Panc1 (cell line): Measurements from ENCODE around the gene STRADA. TPM values are rescaled to one million over a fixed set of nuclear protein-coding genes. Genes with fewer than 3 reads are reported as not detected.

ENCODE experiments used
- ATAC-seq: fragments of 200-7000 bp; cut with Tn5 transposase; 2 replicates; pipeline ENCODE4 v1.9.1; 2020; ENCODE audit warnings: mild to moderate bottlenecking, moderate library complexity
- BruUV-seq: library from RNA; stranded (reverse); fragments of 400-500 nt; replicated peaks from 2 replicates; lab custom pipeline; 2021; lab: Mats Ljungman, UMichigan
- CTCF ChIA-PET: fragments of 300-600 bp; sonication (Branson Sonifier 250); formaldehyde crosslinking; loops from one replicate; lab custom pipeline; 2022; ENCODE audit warnings: antibody characterized with exemption; lab: Charles Lee
- POLR2A ChIA-PET: fragments of 300-600 bp; sonication (Branson Sonifier 250); formaldehyde crosslinking; loops from one replicate; lab custom pipeline; 2022; ENCODE audit warnings: antibody characterized with exemption; lab: Charles Lee
- DNase-seq: peaks from one replicate; pipeline ENCODE4 v3.0.0-alpha.2; 2010; ENCODE audit warnings: low read depth, low spot score
- H3K27ac ChIP-seq: 2 replicates; pipeline ENCODE4 v1.5.1; 2011; ENCODE audit warnings: mild to moderate bottlenecking, low read length, inconsistent platforms
- H3K27me3 ChIP-seq: fragments of 200-500 bp; sonication (Bioruptor generic); 2 replicates; pipeline ENCODE4 v1.6.0; 2014; ENCODE audit warnings: low read length, inconsistent platforms; ENCODE audit not compliant: control insufficient read depth, insufficient read depth
- H3K36me3 ChIP-seq: fragments of 200-500 bp; sonication (Bioruptor generic); 2 replicates; pipeline ENCODE4 v1.5.1; 2014; ENCODE audit warnings: inconsistent platforms, mild to moderate bottlenecking, low read length, moderate library complexity; ENCODE audit not compliant: control insufficient read depth, insufficient read depth
- H3K4me1 ChIP-seq: 2 replicates; pipeline ENCODE4 v1.5.1; 2011; ENCODE audit warnings: inconsistent platforms, mild to moderate bottlenecking, low read length, moderate library complexity; ENCODE audit not compliant: control insufficient read depth, insufficient read depth
- H3K4me3 ChIP-seq, 2 experiments: 2 replicates each; pipeline ENCODE4 v1.5.1; 2011 to 2012; ENCODE audit warnings: low read depth in 2 of 2, low read length in 2 of 2, mild to moderate bottlenecking in 2 of 2, inconsistent platforms in 1 of 2, moderate library complexity in 1 of 2
- H3K9me3 ChIP-seq: fragments of 200-500 bp; sonication (Bioruptor generic); 2 replicates; pipeline ENCODE4 v1.5.1; 2014; ENCODE audit warnings: low read depth, mild to moderate bottlenecking, inconsistent platforms, low read length, moderate library complexity; ENCODE audit not compliant: control insufficient read depth, insufficient read depth
- CTCF ChIP-seq: fragments of 450-650 bp; IDR thresholded peaks from 2 replicates; pipeline ENCODE4 v1.5.1; 2017; ENCODE audit warnings: mild to moderate bottlenecking
- POLR2AphosphoS5 ChIP-seq: IDR thresholded peaks from 2 replicates; pipeline ENCODE4 v1.6.1; 2012; ENCODE audit warnings: mild to moderate bottlenecking, low read depth, low read length, moderate library complexity
- REST ChIP-seq, 2 experiments: IDR thresholded peaks; 2 replicates each; pipeline ENCODE4 v1.6.1; 2011 to 2012; ENCODE audit warnings: low read depth in 2 of 2, control low read depth in 1 of 2, low read length in 1 of 2, mild to moderate bottlenecking in 1 of 2, moderate library complexity in 1 of 2; ENCODE audit not compliant: insufficient read depth in 1 of 2
- SIN3A ChIP-seq: IDR thresholded peaks from 2 replicates; pipeline ENCODE4 v1.6.1; 2012; ENCODE audit warnings: low read depth, mild to moderate bottlenecking, low read length, moderate library complexity, borderline replicate concordance; ENCODE audit not compliant: insufficient read depth
- TCF7L2 ChIP-seq: IDR thresholded peaks from 2 replicates; pipeline ENCODE4 v1.6.1; 2011; ENCODE audit warnings: mild to moderate bottlenecking, low read depth, low read length, inconsistent platforms
- in situ Hi-C: cut with HindIII; loops from 2 replicates; pipeline ENCODE4 v1.10.0; 2016; ENCODE audit warnings: low sequenced_read_pairs, low pct_unique_long_range_greater_than_20kb
- intact Hi-C: fragments of 100-400 bp; cut with micrococcal nuclease; formaldehyde crosslinking; loops from one replicate; pipeline ENCODE4 v1.10.0; 2022; ENCODE audit not compliant: unreplicated experiment
- total RNA-seq: library from RNA; stranded (reverse); gene quantifications from one replicate; pipeline ENCODE4 v1.2.1, GENCODE V29; 2021; ENCODE audit not compliant: unreplicated experiment

STRADA gene
- total RNA-seq, 1 experiment from 2014 or later, result 26.0 TPM

DNA sequence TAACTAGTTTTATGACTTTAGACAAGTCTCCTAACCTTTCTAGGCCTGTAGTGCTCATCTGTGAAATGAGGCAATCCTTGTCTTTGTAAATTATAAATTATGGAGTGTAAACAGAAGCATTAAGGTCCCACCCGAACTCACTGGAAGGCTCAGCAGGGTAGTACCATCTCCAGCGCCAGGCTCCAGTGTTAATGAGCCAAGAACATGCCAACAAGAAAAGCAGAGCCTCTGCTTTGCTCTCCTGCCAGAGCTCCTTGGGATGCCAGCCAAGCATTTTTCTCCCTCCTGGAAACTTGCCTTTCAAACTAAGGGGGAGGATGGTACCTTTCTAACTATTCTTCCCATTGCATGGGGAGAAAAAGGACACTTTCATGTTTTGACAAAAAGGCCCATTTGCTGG is 56.6 kb downstream of the STRADA start:
- no TSS peak for BruUV-seq
- ChIA-PET POLR2A (interaction anchor here (0.5 kb wide), 1 partner anchor 13 kb away, joined by 3 read pairs; no protein-coding TSS in a partner anchor), CTCF (interaction anchor here (1.4 kb wide), 1 partner anchor 14 kb away, joined by 3 read pairs; no protein-coding TSS in a partner anchor)
- Histone ChIP-seq H3K4me1 (no peaks in the 10 kb centered on the region), H3K9me3 (no peaks in the 10 kb centered on the region), H3K36me3 (no peaks in the 10 kb centered on the region; the same call in 1 of the 2 replicates), H3K27me3 (no peaks in the 10 kb centered on the region), H3K27ac (no peak overlapping the region), H3K4me3 (no peak overlapping the region)
- TF ChIP-seq TCF7L2 (no peak), CTCF (no peak), SIN3A (no peak), REST (IDR thresholded peaks at IDR 0.05; ENCODE audit: insufficient read depth in 1 of 2, low read depth in 2 of 2, low read length in 1 of 2) (no peak), POLR2AphosphoS5 (no peak)
- intact Hi-C loops (no loop called here), in situ Hi-C loops (no loop called here)
- no peak for DNase-seq
- ATAC-seq, result no peak

DNA sequence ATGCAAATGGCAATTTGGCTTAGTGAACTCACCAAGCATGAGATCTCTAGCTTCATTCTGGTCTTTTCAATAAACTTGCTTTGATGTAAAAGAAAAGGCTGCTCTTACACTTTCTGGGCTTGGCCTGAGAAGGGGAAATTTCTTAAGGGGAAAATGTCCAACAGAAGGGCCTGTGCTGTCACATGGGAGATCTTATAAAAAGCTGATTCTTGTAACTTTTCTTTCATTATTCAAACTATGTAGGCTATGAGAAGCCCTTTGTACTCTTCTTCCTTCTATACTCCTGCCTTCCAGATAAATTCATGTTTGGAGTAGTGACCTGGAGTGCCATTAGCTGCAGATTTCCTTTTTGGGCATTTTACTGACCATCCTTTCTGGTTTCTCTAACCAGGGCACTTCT is 58.6 kb downstream of the STRADA start:
- no peak for ATAC-seq
- BruUV-seq, result no TSS peak
- CTCF ChIA-PET, result no interaction called here
- DNase-seq, result no peak
- POLR2A ChIA-PET, result no interaction called here
- Histone ChIP-seq H3K4me1 (no peaks in the 10 kb centered on the region), H3K36me3 (no peaks in the 10 kb centered on the region; the same call in 1 of the 2 replicates), H3K9me3 (no peaks in the 10 kb centered on the region), H3K27ac (no peak overlapping the region), H3K4me3 (no peak overlapping the region), H3K27me3 (no peaks in the 10 kb centered on the region)
- in situ Hi-C loops, result no loop called here
- TF ChIP-seq CTCF, result no peak
- no peak for TF ChIP-seq REST (IDR thresholded peaks at IDR 0.05; ENCODE audit: insufficient read depth in 1 of 2, low read depth in 2 of 2, low read length in 1 of 2)
- TF ChIP-seq TCF7L2, result no peak
- TF ChIP-seq POLR2AphosphoS5, result no peak
- TF ChIP-seq SIN3A, result no peak
- intact Hi-C loops, result no loop called here
